ENCODE data around the gene CADPS2. TPM values are rescaled to one million over a fixed set of nuclear protein-coding genes. Genes with fewer than 3 reads are reported as not detected.

Gene CADPS2
- total RNA-seq, 3 donors from 2014 or later (not counting 1 experiment from before 2014, with no cell fraction given), result not detected

GRCh38 chr7:122402235-122402634, 484.0 kb downstream of the CADPS2 start:
- ATAC-seq, result no peak
- H3K4me3 Mint-ChIP-seq, result no peak overlapping the region
- Histone ChIP-seq H3K27me3 (ENCODE audit: control insufficient read depth, insufficient read depth, low read length) (no peaks in the 10 kb centered on the region), H3K36me3 (ENCODE audit: control insufficient read depth, insufficient read depth, low read length) (no peaks in the 10 kb centered on the region), H3K9me3 (ENCODE audit: control insufficient read depth, insufficient read depth, low read length) (no peaks in the 10 kb centered on the region), H3K27ac (ENCODE audit: low read length) (no peak overlapping the region), H3K4me3 (ENCODE audit: low read length) (no peak overlapping the region), H3K4me1 (ENCODE audit: control insufficient read depth, insufficient read depth, low read length) (no peaks in the 10 kb centered on the region)
- no peak overlapping the region for H3K27ac Mint-ChIP-seq
- WGBS (ENCODE audit: insufficient coverage), result 70% methylated on average over 4 of the region's 4 CpGs
- no peak for TF ChIP-seq CTCF (IDR thresholded peaks at IDR 0.05)
- DNase-seq, result no peak
- no peaks in the 10 kb centered on the region for H3K36me3 Mint-ChIP-seq
- intact Hi-C loops (cut with micrococcal nuclease), result no loop called here
- no peaks in the 10 kb centered on the region for H3K4me1 Mint-ChIP-seq
- peaks cover 9 to 10% of the 10 kb centered on the region in 2 donors for H3K9me3 Mint-ChIP-seq
- H3K27me3 Mint-ChIP-seq (ENCODE audit: low read depth in 2 of 2), result no peaks in the 10 kb centered on the region

GRCh38 chr7:122397381-122397780, 488.9 kb downstream of the CADPS2 start:
- intact Hi-C loops (cut with micrococcal nuclease), result no loop called here
- H3K9me3 Mint-ChIP-seq, result peaks cover 9 to 12% of the 10 kb centered on the region in 2 donors

GRCh38 chr7:122394512-122394911, 491.7 kb downstream of the CADPS2 start:
- no peaks in the 10 kb centered on the region for H3K27me3 Mint-ChIP-seq (ENCODE audit: low read depth in 2 of 2)
- H3K4me3 ChIP-seq (ENCODE audit: low read length), result no peak overlapping the region
- no peaks in the 10 kb centered on the region for H3K36me3 ChIP-seq (ENCODE audit: control insufficient read depth, insufficient read depth, low read length)
- H3K36me3 Mint-ChIP-seq, result no peaks in the 10 kb centered on the region
- H3K9me3 Mint-ChIP-seq, result peaks cover 9 to 10% of the 10 kb centered on the region in 2 donors
- H3K4me1 ChIP-seq (ENCODE audit: control insufficient read depth, insufficient read depth, low read length), result no peaks in the 10 kb centered on the region
- no peak overlapping the region for H3K27ac ChIP-seq (ENCODE audit: low read length)
- intact Hi-C loops (cut with micrococcal nuclease), result no loop called here
- no peak overlapping the region for H3K27ac Mint-ChIP-seq
- ATAC-seq (no peak), DNase-seq (no peak)
- H3K9me3 ChIP-seq (ENCODE audit: control insufficient read depth, insufficient read depth, low read length), result no peaks in the 10 kb centered on the region
- TF ChIP-seq CTCF (IDR thresholded peaks at IDR 0.05), result no peak
- no peaks in the 10 kb centered on the region for H3K27me3 ChIP-seq (ENCODE audit: control insufficient read depth, insufficient read depth, low read length)
- H3K4me3 Mint-ChIP-seq, result no peak overlapping the region
- H3K4me1 Mint-ChIP-seq, result no peaks in the 10 kb centered on the region

More at GRCh38 chr7:122397381-122397780, 488.9 kb downstream of the CADPS2 start:
- Histone ChIP-seq H3K36me3 (ENCODE audit: control insufficient read depth, insufficient read depth, low read length) (no peaks in the 10 kb centered on the region), H3K4me3 (ENCODE audit: low read length) (no peak overlapping the region), H3K27ac (ENCODE audit: low read length) (no peak overlapping the region), H3K27me3 (ENCODE audit: control insufficient read depth, insufficient read depth, low read length) (no peaks in the 10 kb centered on the region), H3K9me3 (ENCODE audit: control insufficient read depth, insufficient read depth, low read length) (no peaks in the 10 kb centered on the region), H3K4me1 (ENCODE audit: control insufficient read depth, insufficient read depth, low read length) (no peaks in the 10 kb centered on the region)
- no peaks in the 10 kb centered on the region for H3K4me1 Mint-ChIP-seq
- no peaks in the 10 kb centered on the region for H3K27me3 Mint-ChIP-seq (ENCODE audit: low read depth in 2 of 2)
- no peak overlapping the region for H3K27ac Mint-ChIP-seq
- 67% methylated on average over 1 of the region's 1 CpG for WGBS (ENCODE audit: insufficient coverage)
- H3K4me3 Mint-ChIP-seq, result no peak overlapping the region
- ATAC-seq, result no peak
- no peak for DNase-seq
- H3K36me3 Mint-ChIP-seq, result no peaks in the 10 kb centered on the region
- no peak for TF ChIP-seq CTCF (IDR thresholded peaks at IDR 0.05)

- no peak for DNase-seq
- Histone ChIP-seq H3K9me3 (ENCODE audit: control insufficient read depth, insufficient read depth, low read length) (no peaks in the 10 kb centered on the region), H3K4me1 (ENCODE audit: control insufficient read depth, insufficient read depth, low read length) (no peaks in the 10 kb centered on the region), H3K36me3 (ENCODE audit: control insufficient read depth, insufficient read depth, low read length) (no peaks in the 10 kb centered on the region), H3K4me3 (ENCODE audit: low read length) (no peak overlapping the region), H3K27me3 (ENCODE audit: control insufficient read depth, insufficient read depth, low read length) (no peaks in the 10 kb centered on the region), H3K27ac (ENCODE audit: low read length) (no peak overlapping the region)
- Mint-ChIP-seq H3K9me3 (peaks cover 3 to 5% of the 10 kb centered on the region in 2 donors), H3K4me3 (no peak overlapping the region), H3K27ac (no peak overlapping the region), H3K4me1 (no peaks in the 10 kb centered on the region), H3K36me3 (no peaks in the 10 kb centered on the region), H3K27me3 (ENCODE audit: low read depth in 2 of 2) (no peaks in the 10 kb centered on the region)
- intact Hi-C loops (cut with micrococcal nuclease), result no loop called here
- WGBS (ENCODE audit: insufficient coverage), result 60% methylated on average over 1 of the region's 1 CpG
- TF ChIP-seq CTCF (IDR thresholded peaks at IDR 0.05), result no peak
- ATAC-seq, result no peak
Measured at GRCh38 chr7:122384528-122384927, 501.7 kb downstream of the CADPS2 start.
